HK-2 (cell line): Measurements from ENCODE around the gene HEPHL1.

Experiments
- DNase-seq: peaks from one replicate; pipeline ENCODE4 v3.0.0-alpha.2; 2018; ENCODE audit not compliant: unreplicated experiment

The HEPHL1 gene

DNA sequence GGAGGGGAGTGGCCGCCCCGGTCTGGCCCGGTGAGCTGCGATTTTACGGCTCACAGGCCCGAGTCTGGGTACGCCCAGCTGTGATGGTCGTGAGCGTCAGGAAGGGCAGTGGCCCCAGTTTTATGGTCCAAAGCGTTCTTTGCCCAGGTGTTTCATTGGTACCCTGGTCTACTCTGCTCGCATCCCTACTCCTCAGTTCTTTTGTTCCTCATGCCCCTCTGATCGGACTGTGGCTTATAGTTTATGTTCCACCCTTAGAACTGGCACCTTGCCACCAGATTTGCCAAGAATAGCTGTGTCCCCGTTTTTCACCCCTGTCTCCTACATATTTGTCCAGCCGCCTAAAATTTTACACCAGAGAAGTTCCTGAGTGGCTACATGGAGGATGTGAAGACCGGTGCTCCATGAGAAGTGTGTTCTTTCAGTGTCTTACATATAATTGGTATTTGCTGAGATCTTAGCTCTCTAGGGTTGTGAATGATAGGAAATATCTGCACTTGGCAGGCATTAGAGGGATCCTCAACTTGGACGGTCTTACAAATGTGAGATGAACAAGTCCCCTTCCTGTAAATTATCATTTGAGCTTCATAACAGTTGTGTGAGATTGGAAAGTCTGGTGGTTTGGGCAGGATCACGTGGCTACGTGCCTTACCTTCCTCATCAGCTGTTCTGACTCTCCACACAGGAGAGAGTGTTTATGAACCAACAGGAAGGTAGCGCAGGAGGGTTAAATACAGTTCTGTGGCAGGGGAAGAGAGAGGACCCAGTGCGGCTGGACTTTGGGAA is 108.6 kb downstream of the HEPHL1 start:
- no peak for DNase-seq

DNA sequence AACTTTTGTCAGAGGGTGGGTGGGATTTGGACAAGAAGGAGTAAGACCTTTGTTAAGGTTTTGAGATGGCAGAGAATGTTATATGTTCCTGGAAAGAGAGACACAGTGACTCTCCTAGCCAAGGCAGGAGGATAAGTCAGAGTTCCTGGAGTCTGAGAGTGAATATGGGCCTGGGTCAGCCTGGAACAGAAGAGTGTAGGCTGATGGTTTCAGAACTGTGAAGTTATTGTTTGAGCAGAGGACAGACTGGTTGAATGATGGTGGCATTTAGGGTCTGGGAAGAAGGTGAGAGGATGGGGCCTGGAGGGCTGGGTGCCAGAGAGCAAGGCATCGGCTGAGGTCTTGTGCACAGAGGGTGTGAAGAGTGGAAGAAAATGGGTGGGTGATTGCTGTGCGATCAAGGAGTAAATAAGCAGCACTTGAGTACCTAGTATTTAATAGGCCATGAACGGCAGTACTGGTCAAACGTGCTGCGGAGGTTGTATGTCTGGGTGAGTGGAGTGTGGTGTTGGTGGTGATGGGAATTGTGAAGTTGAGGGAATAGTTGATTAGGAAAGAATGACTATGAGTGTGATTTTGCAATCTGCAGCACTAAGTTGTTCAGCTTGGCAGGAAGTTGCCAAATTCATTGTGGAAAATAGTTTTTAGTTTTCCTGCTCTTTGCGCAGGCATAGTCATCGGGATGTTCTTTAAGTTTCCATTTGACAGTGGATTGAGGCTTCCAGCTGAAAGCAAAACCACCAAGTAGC is 109.3 kb downstream of the HEPHL1 start:
- DNase-seq: no peak

DNA sequence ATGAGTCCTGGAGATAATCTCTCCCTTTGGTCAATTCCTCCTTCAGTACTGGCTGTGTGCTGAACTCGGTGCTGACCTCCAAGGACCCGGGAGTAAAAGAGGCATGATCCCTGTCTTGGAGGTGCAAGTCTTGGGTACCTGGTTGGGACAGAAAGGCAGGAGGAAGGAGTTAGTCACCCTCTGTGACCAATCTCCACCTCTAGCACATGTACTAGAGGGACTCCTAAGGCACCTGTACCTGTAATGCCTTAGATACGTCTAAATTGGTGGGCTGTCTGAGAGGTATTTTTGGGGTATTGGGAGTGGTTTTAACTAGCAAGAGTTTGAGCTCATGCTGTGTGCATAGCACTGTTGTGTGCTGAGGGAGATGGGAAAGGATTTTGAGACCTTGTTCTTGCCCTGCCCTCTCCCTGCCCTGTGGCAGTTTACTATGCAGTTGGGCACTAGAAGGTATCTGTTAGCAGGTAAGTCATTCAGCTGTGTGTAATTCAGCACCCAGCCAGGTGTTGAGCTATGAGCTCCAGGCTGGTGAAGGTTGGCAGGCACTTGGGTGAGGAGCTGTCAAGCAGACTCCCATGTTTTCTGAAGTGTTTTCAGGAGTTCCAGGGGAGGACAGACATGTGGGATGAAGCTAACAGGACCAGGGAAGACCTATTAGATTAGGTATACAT is 110.0 kb downstream of the HEPHL1 start:
- DNase-seq: no peak

DNA sequence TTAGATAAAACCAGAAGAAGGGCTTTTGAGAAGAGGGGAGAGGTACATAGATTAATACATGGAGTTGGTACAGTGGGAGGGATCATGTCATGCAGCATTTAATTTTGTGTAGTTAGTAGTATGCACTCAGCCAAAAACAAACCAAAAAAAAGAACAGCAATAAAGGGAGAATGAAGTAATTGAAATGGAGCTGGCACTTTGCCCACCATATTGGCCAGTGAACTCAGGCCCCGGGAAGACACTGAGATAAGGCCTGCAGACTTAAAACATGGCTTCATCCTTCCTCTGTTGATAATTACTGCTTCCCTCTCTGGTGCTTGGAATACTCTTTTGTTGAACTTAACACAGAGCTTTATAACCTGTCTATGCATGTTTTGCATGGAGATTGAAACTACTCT is 110.6 kb downstream of the HEPHL1 start:
- DNase-seq: no peak

DNA sequence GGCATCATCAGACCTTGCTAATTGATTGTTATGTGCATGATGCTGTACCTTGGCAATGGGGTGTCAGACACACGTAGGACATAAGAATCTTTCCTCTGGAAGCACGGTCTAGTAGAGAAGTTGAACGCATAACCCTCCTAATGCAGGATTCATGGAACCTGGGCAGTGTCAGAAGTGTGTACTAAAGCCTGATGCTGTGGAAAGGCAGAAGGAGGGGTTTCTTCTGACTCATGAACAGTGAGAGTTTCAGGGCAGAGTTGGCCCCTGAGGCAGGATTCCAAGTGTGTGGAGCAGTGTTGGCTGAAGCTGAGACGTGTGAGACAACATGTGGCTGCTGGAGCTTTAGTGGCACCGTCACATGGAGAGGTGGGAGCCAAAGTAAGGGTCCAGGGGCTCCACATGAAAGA is 111.0 kb downstream of the HEPHL1 start:
- no peak for DNase-seq

DNA sequence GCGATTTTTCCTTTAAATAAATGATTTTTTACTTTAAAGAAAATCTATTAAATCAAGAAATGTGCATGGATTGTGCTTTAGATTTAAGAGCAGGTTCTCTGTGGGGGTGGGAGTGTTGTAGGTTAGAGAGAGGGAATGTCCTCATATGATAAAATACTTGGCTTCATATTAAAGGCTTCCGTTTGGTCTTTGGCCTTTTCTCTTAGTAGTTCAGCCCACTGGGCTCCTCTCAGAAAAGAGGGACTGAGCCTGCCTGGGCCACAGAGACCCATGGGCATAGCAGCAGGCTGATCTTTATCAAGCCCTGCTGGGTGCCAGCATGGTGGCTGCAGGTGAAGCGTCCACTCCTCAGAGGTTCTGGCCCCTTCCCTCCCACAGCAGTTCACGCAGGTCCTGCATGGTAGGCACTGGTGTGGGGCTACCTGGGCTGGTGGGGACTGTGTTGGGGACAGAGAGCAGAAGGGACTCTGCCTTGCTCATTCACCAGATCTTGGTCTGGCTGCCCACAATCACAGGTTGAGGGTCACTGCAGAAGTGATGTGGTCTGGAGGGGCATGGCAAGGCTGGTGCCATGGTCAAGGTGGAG is 111.8 kb downstream of the HEPHL1 start:
- no peak for DNase-seq

DNA sequence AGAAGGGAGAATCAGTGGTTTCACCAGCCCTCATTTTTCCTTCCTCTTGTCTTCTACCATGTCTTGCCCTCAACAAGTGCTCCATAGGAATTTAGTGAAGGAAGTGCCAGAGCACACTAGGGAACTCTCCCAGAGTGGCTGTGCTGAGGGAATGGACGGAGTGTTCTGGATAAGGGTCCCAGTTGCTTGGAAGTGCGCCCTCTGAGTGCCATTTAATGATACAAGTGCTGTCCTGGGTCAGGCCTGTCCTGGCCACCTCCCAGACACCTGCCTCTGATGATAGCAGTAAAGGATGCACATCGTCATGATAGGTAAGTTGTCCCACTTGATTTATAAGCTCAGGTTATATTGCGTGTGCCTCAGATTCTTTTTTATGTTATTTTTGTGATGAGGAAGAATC is 112.6 kb downstream of the HEPHL1 start:
- no peak for DNase-seq

DNA sequence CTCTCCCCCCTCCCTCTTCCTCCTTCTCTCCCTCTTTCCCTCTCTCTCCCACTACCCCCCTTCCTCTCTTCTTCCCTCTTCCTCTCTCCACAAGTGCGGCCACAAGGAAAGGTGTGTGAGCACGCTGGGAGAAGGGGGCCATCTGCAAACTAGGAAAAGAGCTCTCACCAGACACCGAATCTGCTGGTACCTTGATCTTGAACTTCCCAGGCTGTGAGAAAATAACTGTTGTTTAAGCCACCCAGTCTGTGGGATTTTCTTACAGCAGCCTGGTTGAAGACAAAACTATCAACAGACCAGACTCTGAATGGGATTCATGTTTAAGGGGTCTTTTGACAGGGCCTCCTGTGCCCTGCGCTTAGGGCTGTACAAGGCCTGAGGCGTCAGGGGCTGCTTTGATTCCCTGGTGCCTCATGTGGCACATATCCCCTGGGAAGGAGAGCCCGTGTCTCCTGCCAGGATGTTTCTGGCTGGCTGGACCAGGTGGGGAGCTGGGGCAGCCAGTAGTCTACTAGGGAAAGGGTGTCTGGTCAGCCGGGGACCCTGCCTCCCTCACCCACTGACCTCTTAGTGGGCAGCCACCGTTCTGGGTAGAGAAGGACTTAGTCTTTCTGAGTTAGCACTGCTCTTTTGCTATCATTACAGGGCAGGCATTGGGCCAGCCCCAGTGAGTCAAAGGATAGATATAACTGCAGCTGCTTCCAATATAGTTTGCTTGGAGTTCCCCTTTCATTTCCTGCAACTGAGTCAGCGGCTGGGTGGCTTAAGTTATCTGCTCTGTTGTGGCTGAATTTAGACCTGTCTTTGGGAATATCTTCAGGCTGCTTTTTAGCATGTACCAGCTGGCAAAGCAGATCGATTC is 113.7 kb downstream of the HEPHL1 start:
- peak; percentile 42 for DNase-seq

DNA sequence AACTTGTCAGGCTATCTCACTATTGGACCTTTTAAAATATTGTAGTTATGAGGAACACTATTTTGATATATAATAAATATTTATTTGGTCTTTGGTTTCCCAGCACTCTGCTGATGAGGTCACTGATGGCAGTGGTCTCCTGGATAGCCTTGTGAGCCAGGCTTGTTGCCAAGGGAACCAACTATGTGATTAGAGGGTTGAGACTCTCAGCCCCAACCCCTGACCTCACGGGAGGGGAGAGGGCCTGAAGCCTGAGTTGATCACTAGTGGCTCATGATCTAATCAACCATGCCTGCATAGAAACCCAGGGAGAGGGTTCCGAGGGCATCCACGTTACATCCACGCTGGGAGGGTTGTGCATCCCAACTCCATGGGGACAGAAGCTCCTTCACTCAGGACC is 118.3 kb downstream of the HEPHL1 start:
- DNase-seq: no peak

DNA sequence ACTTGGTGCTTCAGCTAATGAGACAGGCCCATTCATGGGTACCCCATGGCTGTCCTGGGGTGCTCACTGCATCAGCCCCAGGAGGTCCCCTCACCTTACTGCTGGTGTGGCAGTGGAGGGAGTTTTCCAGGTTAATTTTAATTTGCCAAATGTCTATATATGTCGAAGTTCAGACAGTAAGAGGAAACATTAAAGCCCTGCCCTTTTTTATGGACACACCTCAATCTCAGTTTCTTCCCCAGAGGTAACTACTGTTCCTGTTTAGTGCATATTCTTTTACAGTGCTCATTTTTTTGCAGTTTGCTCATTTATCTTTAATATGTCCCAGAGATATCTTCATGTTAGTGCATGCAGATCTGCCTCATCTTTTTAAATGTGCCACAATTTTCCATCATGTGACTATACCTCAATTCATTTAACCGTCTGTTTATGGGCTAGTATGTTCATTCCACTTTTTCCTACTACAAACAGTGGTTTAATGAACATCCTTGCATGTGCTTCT is 119.1 kb downstream of the HEPHL1 start:
- no peak for DNase-seq

DNA sequence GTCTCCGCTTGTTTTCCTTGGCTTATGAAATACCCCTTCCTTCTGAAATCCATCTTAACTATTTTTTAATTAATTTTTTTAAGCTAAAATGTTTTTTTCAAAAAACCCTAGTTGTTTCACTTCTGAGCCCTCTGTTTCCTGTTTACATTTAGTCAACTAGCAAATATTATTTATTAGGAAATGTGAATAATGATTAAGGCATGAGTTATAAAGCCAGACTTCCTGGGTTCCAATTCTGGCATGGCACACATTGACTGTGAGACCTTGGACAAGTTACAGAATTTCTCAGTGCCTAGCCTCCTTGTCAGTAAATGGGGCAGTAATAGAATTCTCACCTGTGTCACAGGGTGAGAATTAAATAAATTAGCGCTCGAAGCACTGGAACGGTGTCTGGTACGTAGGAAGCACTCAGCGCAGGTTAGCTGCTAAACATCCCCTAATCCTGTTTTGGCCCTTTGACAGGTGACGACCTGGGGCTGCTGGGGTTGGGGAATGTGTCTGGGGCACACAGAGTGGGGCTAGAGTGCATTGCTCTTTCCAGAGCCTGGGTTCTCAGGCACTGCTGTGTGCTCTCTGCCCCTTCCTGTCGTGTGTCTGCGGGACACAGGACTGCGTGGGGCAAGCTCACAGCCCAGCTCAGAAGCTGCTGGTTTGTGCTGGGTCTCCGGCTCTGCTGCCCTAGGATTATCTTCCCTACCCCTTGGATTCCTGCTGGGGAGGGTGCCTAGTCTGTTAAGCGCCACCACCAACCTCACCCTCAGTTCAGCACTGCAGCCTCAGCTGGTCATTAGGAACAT is 120.6 kb downstream of the HEPHL1 start:
- no peak for DNase-seq

DNA sequence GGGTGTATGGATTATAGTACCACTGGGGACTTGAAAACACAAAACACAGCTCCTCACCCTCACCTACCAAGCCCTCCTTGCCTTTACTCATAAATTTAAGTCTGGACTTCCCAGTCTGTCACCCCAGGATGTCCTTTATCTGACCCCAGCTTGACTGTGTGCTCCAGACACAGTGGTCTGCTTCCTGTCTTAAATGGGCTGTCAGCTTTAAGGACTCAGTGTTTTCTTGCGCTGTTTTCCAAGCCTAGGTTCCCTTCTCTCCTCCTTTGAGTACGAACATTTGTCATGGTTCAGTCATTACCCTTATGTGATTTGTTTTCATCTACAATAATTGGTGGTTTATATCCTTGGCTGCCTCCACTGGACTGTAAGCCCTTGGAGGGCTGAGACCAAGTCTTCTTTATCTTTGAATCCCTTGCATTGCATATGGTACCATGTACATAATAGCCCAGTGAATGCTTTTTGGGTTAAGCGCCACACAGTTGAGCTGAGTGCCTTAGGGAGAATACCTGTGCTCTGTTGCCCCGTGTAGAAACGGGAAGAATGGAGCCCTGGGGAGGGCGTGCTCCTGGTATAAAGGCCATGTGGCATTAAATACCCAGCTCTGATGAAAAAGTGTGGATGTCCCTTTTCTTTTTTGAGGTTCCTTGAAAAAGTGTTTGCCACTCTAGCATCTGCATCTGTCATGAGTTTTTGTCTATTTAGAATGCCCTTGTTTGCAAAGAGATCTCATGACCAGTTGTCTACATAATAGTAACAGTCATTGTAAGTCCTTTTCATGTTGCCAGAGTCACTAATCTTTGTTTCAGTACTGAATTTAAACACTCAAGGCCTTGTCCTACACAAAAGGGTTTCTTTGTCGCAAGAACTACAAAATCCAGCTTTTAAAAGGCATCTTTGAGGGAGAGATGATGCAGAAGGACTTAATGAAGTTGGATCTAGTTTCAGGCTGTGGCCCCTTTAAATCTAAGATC is 121.4 kb downstream of the HEPHL1 start:
- DNase-seq: no peak

DNA sequence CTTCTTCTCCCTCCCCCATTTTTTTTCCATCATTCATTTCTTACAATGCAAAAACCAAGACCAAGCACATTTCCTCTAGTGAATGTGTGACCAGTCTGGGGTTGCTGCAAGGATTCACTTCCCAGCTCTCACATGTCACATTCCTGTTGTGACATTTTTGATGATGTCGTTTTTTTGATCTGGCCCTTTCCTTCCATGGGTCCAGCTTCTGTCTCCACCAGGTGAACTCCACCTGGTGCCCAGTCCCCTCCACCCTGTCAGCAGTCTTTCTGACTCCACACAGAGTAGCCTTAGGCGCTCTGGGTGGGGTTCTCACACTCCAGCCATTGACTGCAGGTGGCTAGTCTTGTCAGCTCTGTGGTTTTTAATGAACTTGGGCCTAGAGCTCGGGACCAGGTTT is 123.1 kb downstream of the HEPHL1 start:
- DNase-seq: no peak

DNA sequence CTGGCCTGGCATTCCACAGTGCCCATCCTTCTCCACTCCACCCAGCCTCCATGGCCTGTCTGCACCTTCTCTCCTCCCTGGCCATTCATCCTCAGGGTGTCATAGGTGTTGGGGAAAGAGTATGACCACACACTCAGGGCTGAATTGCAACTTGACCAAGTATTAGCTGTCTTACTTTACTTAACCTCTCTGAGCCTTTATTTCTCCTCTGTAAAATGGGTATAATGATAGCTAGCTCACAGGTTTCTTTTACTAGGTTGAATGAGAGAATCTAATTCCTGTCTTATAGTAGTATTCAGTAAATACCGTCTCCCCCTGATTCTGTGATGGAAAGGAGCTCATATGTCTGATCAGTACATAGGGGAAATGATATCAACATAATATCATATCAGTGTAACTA is 123.5 kb downstream of the HEPHL1 start:
- no peak for DNase-seq

DNA sequence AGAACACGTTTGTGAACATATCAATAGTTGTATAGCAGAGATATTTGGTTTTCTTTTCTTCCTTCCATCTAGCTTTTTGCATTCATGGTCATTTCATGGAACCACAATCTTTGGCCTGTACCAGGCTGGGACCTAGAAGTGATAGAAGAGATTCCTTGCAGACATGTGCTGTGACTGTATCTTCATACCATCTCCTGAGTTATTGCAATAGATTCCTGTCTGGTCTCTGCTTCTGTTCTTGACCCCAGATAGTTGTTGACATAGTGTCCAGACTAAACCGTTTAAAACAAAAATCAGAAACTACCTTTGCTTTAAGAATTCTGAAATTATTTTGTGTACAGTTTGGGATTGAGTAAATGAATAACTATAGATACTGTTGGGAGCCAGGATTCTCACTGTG is 124.3 kb downstream of the HEPHL1 start:
- DNase-seq: no peak

DNA sequence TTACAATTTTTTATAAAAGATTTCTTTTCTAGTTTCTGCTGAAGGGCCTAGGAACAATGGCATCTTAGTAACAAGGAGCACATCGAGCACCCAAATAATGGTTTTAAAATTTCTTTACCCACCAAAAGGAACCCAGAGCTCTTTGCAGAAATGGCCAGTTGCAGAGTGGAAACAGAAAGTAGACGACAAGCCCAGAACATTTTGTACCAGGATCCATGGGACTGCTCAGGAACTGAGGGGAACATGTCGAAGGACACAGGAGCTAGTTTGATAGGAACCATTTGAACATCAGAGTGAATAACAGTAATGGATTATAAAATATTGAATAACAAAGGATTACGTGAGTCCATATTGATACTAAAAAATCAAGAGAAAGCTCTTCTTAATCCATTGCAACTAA is 124.8 kb downstream of the HEPHL1 start:
- no peak for DNase-seq

DNA sequence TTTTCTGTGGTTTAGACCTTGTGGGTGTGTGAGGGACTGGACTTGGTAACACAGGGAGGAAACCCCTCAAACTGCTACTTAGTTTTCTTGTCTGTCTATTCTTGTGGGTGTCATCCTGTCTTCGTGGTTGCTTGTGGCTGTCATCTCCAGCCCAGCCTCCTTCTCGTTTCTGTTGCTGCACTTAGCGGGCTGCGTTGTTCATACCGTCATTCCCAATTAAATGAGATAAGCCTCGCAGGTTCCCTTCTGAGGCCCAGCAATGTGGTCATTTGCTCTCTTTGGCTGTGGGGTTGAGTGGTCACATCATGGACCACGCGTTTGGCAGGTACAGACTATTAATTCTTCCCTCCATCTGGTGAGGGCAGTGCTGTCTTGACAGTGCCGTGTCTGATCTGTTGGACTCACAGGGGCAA is 126.3 kb downstream of the HEPHL1 start:
- no peak for DNase-seq

DNA sequence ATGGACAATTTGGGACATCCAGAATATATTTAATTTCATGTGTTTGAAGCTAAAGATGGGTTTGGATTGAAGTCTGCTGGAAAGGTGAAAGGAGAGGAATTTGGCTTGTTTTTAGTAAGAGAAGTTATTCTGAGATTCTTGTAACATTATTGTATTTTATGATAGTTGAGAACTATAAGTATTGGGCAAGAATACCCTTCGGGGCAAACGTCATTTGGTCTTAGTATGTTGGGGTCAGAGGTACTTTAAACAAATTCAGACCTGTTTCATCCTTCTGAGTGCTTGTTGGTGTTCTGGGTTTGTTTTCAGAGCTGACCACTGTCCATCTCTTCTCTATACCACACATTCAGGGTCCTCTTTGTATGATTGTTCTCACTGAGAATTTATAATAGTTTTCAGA is 127.0 kb downstream of the HEPHL1 start:
- no peak for DNase-seq

DNA sequence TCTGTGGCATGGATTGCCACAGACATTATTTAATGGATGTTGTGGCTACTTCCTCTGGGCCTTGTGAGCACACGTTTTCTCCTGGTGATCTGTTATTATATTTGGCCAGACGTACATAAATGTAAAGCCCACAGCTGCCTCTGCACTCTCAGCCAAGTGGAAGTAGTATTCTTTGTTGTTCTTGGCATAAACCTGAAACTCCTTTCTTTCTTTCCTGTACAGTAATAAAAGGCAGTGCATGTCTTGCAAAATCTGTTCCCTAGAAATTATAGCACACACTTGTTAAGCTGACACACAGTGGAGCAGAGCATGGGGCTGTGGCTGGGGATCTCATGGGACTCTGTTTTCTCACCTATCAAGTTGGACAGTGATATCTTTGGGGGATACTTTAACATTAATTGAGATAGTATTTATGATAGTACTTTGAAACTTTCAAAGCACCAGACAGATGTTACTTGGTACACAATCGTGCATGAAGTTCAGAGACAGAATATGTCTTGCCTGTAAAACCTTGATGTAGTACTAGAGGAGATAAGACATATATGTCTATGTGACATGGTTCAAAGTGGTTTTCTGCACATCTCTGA is 128.4 kb downstream of the HEPHL1 start:
- no peak for DNase-seq
